Measurements from ENCODE around the gene SNX30.

- TF ChIP-seq POLR2AphosphoS5 (IDR thresholded peaks at IDR 0.05; ENCODE audit: insufficient read depth in 1 of 2, low read depth in 1 of 2) = no peak
- no peak for TF ChIP-seq CTCF (IDR thresholded peaks at IDR 0.05)
Observed at GRCh38 chr9:112705768-112706427, 44.7 kb upstream of the SNX30 start.

Data from vagina (tissue), 2 donors.